Ascending aorta (tissue), 2 donors: ENCODE data around the gene TRAPPC12. TPM values are rescaled to one million over a fixed set of nuclear protein-coding genes. Genes with fewer than 3 reads are reported as not detected.

Experiments
- DNase-seq, 2 donors: peaks; one replicate each; pipeline ENCODE4 v3.0.0-alpha.2; 2019; ENCODE audit warnings: low spot score in 2 of 2
- H3K27ac ChIP-seq, 2 donors: fragments of 200-600 bp; sonication (generic); one replicate each; pipeline ENCODE4 v1.5.1; 2016 to 2017; ENCODE audit warnings: mild to moderate bottlenecking in 1 of 2
- H3K27me3 ChIP-seq: fragments of 200-600 bp; sonication (generic); one replicate; pipeline ENCODE4 v1.5.1; 2017
- H3K36me3 ChIP-seq, 2 donors: fragments of 200-600 bp; sonication (generic); one replicate each; pipeline ENCODE4 v1.5.1; 2016
- H3K4me1 ChIP-seq, 2 donors: fragments of 200-600 bp; sonication (generic); one replicate each; pipeline ENCODE4 v1.5.1; 2016 to 2017; ENCODE audit warnings: mild to moderate bottlenecking in 1 of 2
- H3K4me3 ChIP-seq, 2 donors: fragments of 200-600 bp; sonication (generic); one replicate each; pipeline ENCODE4 v1.5.1; 2016 to 2017; ENCODE audit warnings: mild to moderate bottlenecking in 1 of 2
- H3K9me3 ChIP-seq, 2 donors: fragments of 200-600 bp; sonication (generic); one replicate each; pipeline ENCODE4 v1.5.1; 2016
- CTCF ChIP-seq, 3 experiments: fragments of 200-600 bp in 2 of 3; fragments of 450-650 bp in 1 of 3; sonication (generic) in 2 of 3; IDR thresholded peaks; one replicate each; pipeline ENCODE4 v1.5.1; 2016 to 2019; ENCODE audit warnings: antibody characterized with exemption in 3 of 3, mild to moderate bottlenecking in 1 of 3, moderate library complexity in 1 of 3
- intact Hi-C: fragments of 100-400 bp; cut with DNase I; formaldehyde crosslinking; loops from one replicate; pipeline ENCODE4 v1.15.1; 2023
- total RNA-seq: library from RNA; depleted of rRNA; stranded (reverse); fragments of >200 nt; gene quantifications from one replicate; pipeline ENCODE4 v1.1.0, GENCODE V29; 2016

TRAPPC12 gene
- total RNA-seq, 1 donor from 2014 or later, result 94.0 TPM

GRCh38 chr2:3523551-3524041 lies 144.1 kb downstream of the TRAPPC12 start:
- Histone ChIP-seq H3K9me3 (no peaks in the 10 kb centered on the region), H3K27me3 (no peaks in the 10 kb centered on the region), H3K27ac (peak overlapping the region; percentile 79 to 82), H3K4me1 (peaks cover 7 to 31% of the 10 kb centered on the region in 2 donors), H3K36me3 (no peaks in the 10 kb centered on the region), H3K4me3 (peak overlapping the region in 1 of 2 donors; percentile 36)
- DNase-seq, result peak in 1 of 2 donors; percentile 38
- no peak for TF ChIP-seq CTCF (IDR thresholded peaks at IDR 0.05)
- intact Hi-C loops, result loop anchor here (1.0 to 2.0 kb wide), 2 partner anchors 13 to 145 kb away; partner anchors contain the start of gene TRAPPC12

- DNase-seq, result no peak
- peaks cover 4 to 31% of the 10 kb centered on the region in 2 donors for H3K4me1 ChIP-seq
- no peak for TF ChIP-seq CTCF (IDR thresholded peaks at IDR 0.05)
- no peaks in the 10 kb centered on the region for H3K9me3 ChIP-seq
- intact Hi-C loops, result no loop called here
- H3K27me3 ChIP-seq, result no peaks in the 10 kb centered on the region
- peaks cover 0 to 2% of the 10 kb centered on the region in 2 donors for H3K36me3 ChIP-seq
- H3K4me3 ChIP-seq, result no peak overlapping the region
- no peak overlapping the region for H3K27ac ChIP-seq
Measured at GRCh38 chr2:3526871-3527270, 147.4 kb downstream of the TRAPPC12 start.

GRCh38 chr2:3527886-3528785 lies 148.6 kb downstream of the TRAPPC12 start:
- intact Hi-C loops, result no loop called here

More at GRCh38 chr2:3527886-3528785, 148.6 kb downstream of the TRAPPC12 start:
- Histone ChIP-seq H3K36me3 (peaks cover 0 to 7% of the 10 kb centered on the region in 2 donors), H3K4me3 (no peak overlapping the region), H3K27ac (no peak overlapping the region), H3K27me3 (no peaks in the 10 kb centered on the region), H3K4me1 (peaks cover 4 to 19% of the 10 kb centered on the region in 2 donors), H3K9me3 (no peaks in the 10 kb centered on the region)
- DNase-seq, result no peak
- TF ChIP-seq CTCF (IDR thresholded peaks at IDR 0.05), result no peak

Other genes with a start within 250 kb of the TRAPPC12 start
- 14.5 TPM for gene EIPR1, start 1.9 kb upstream of the TRAPPC12 start, total RNA-seq
- gene ADI1, start 139.8 kb downstream of the TRAPPC12 start, total RNA-seq, result 40.9 TPM
- 9.3 TPM for gene RNASEH1, start 178.6 kb downstream of the TRAPPC12 start, total RNA-seq
- gene RPS7, start 195.6 kb downstream of the TRAPPC12 start, total RNA-seq, result 1,995 TPM
- 0.75 TPM for gene COLEC11, start 215.4 kb downstream of the TRAPPC12 start, total RNA-seq